Measurements from ENCODE around the gene PLEKHA1.

The PLEKHA1 gene

GRCh38 chr10:122362031-122362592 is 12.4 kb upstream of the PLEKHA1 start:
- H3K27ac ChIP-seq (ENCODE audit: low read depth, low read length): no peak overlapping the region
- no peak overlapping the region for H3K4me3 ChIP-seq (ENCODE audit: low read depth, low read length)
- H3K27me3 ChIP-seq (ENCODE audit: insufficient read depth, low read length): peaks cover 28% of the 10 kb centered on the region
- no peak overlapping the region for H2AFZ ChIP-seq (ENCODE audit: low read length, unreplicated experiment)
- H3K79me2 ChIP-seq (ENCODE audit: control insufficient read depth, insufficient read depth, low read length, unreplicated experiment): no peaks in the 10 kb centered on the region
- H3K4me1 ChIP-seq (ENCODE audit: control insufficient read depth, insufficient read depth, low read length, unreplicated experiment): no peaks in the 10 kb centered on the region
- H3K36me3 ChIP-seq (ENCODE audit: insufficient read depth, low read length): no peaks in the 10 kb centered on the region

- Histone ChIP-seq H3K27me3 (ENCODE audit: insufficient read depth, low read length) (peaks cover 33% of the 10 kb centered on the region), H3K4me3 (ENCODE audit: low read depth, low read length) (no peak overlapping the region)
Observed at GRCh38 chr10:122362621-122363020, 11.9 kb upstream of the PLEKHA1 start.

GRCh38 chr10:122363311-122363710 is 11.2 kb upstream of the PLEKHA1 start:
- Histone ChIP-seq H3K27ac (ENCODE audit: low read depth, low read length) (no peak overlapping the region), H2AFZ (ENCODE audit: low read length, unreplicated experiment) (no peak overlapping the region), H3K79me2 (ENCODE audit: control insufficient read depth, insufficient read depth, low read length, unreplicated experiment) (no peaks in the 10 kb centered on the region), H3K4me1 (ENCODE audit: control insufficient read depth, insufficient read depth, low read length, unreplicated experiment) (no peaks in the 10 kb centered on the region), H3K4me3 (ENCODE audit: low read depth, low read length) (no peak overlapping the region), H3K27me3 (ENCODE audit: insufficient read depth, low read length) (peaks cover 38% of the 10 kb centered on the region), H3K36me3 (ENCODE audit: insufficient read depth, low read length) (no peaks in the 10 kb centered on the region)

More at GRCh38 chr10:122362621-122363020, 11.9 kb upstream of the PLEKHA1 start:
- Histone ChIP-seq H3K36me3 (ENCODE audit: insufficient read depth, low read length) (no peaks in the 10 kb centered on the region), H2AFZ (ENCODE audit: low read length, unreplicated experiment) (no peak overlapping the region), H3K4me1 (ENCODE audit: control insufficient read depth, insufficient read depth, low read length, unreplicated experiment) (no peaks in the 10 kb centered on the region), H3K27ac (ENCODE audit: low read depth, low read length) (no peak overlapping the region), H3K79me2 (ENCODE audit: control insufficient read depth, insufficient read depth, low read length, unreplicated experiment) (no peaks in the 10 kb centered on the region)

- Histone ChIP-seq H3K79me2 (ENCODE audit: control insufficient read depth, insufficient read depth, low read length, unreplicated experiment) (no peaks in the 10 kb centered on the region), H3K4me3 (ENCODE audit: low read depth, low read length) (no peak overlapping the region), H3K36me3 (ENCODE audit: insufficient read depth, low read length) (no peaks in the 10 kb centered on the region), H3K27ac (ENCODE audit: low read depth, low read length) (no peak overlapping the region), H2AFZ (ENCODE audit: low read length, unreplicated experiment) (no peak overlapping the region), H3K27me3 (ENCODE audit: insufficient read depth, low read length) (peaks cover 36% of the 10 kb centered on the region), H3K4me1 (ENCODE audit: control insufficient read depth, insufficient read depth, low read length, unreplicated experiment) (no peaks in the 10 kb centered on the region)
Observed at GRCh38 chr10:122363722-122364463, 10.6 kb upstream of the PLEKHA1 start.

- H3K79me2 ChIP-seq (ENCODE audit: control insufficient read depth, insufficient read depth, low read length, unreplicated experiment): no peaks in the 10 kb centered on the region
- H3K4me1 ChIP-seq (ENCODE audit: control insufficient read depth, insufficient read depth, low read length, unreplicated experiment): peaks cover 3% of the 10 kb centered on the region
- no peaks in the 10 kb centered on the region for H3K36me3 ChIP-seq (ENCODE audit: insufficient read depth, low read length)
- H3K27ac ChIP-seq (ENCODE audit: low read depth, low read length): no peak overlapping the region
- no peak overlapping the region for H2AFZ ChIP-seq (ENCODE audit: low read length, unreplicated experiment)
- H3K27me3 ChIP-seq (ENCODE audit: insufficient read depth, low read length): peaks cover 25% of the 10 kb centered on the region
- no peak overlapping the region for H3K4me3 ChIP-seq (ENCODE audit: low read depth, low read length)
Observed at GRCh38 chr10:122368502-122369254, 5.8 kb upstream of the PLEKHA1 start.

GRCh38 chr10:122373108-122373507 is 1.4 kb upstream of the PLEKHA1 start:
- 0 out of 2 replicates have a peak, but pooled peaks cover under 1% of the 10 kb centered on the region for H3K27me3 ChIP-seq (ENCODE audit: insufficient read depth, low read length)
- no peaks in the 10 kb centered on the region for H3K36me3 ChIP-seq (ENCODE audit: insufficient read depth, low read length)
- H2AFZ ChIP-seq (ENCODE audit: low read length, unreplicated experiment): no peak overlapping the region
- H3K79me2 ChIP-seq (ENCODE audit: control insufficient read depth, insufficient read depth, low read length, unreplicated experiment): peaks cover 18% of the 10 kb centered on the region
- H3K4me3 ChIP-seq (ENCODE audit: low read depth, low read length): no peak overlapping the region
- no peak overlapping the region for H3K27ac ChIP-seq (ENCODE audit: low read depth, low read length)
- H3K4me1 ChIP-seq (ENCODE audit: control insufficient read depth, insufficient read depth, low read length, unreplicated experiment): peaks cover 3% of the 10 kb centered on the region

GRCh38 chr10:122373721-122374120 is 787 bp upstream of the PLEKHA1 start:
- no peaks in the 10 kb centered on the region for H3K36me3 ChIP-seq (ENCODE audit: insufficient read depth, low read length)
- peaks cover 21% of the 10 kb centered on the region for H3K79me2 ChIP-seq (ENCODE audit: control insufficient read depth, insufficient read depth, low read length, unreplicated experiment)
- H3K4me3 ChIP-seq (ENCODE audit: low read depth, low read length): peak overlapping the region; percentile 99
- no peak overlapping the region for H3K27ac ChIP-seq (ENCODE audit: low read depth, low read length)
- H2AFZ ChIP-seq (ENCODE audit: low read length, unreplicated experiment): peak overlapping the region; percentile 71
- H3K27me3 ChIP-seq (ENCODE audit: insufficient read depth, low read length): no peaks in the 10 kb centered on the region
- peaks cover 3% of the 10 kb centered on the region for H3K4me1 ChIP-seq (ENCODE audit: control insufficient read depth, insufficient read depth, low read length, unreplicated experiment)

- Histone ChIP-seq H3K27ac (ENCODE audit: low read depth, low read length) (peak overlapping the region; percentile 66; the same call in 1 of the 2 replicates), H3K36me3 (ENCODE audit: insufficient read depth, low read length) (0 out of 2 replicates have a peak, but pooled peaks cover 2% of the 10 kb centered on the region), H3K79me2 (ENCODE audit: control insufficient read depth, insufficient read depth, low read length, unreplicated experiment) (peaks cover 35% of the 10 kb centered on the region), H3K27me3 (ENCODE audit: insufficient read depth, low read length) (no peaks in the 10 kb centered on the region), H2AFZ (ENCODE audit: low read length, unreplicated experiment) (peak overlapping the region; percentile 94), H3K4me3 (ENCODE audit: low read depth, low read length) (peak overlapping the region; percentile 99), H3K4me1 (ENCODE audit: control insufficient read depth, insufficient read depth, low read length, unreplicated experiment) (peaks cover 3% of the 10 kb centered on the region)
Observed at GRCh38 chr10:122374859-122375678, 561 bp downstream of the PLEKHA1 start.

GRCh38 chr10:122375679-122376160 is 1.2 kb downstream of the PLEKHA1 start:
- Histone ChIP-seq H3K36me3 (ENCODE audit: insufficient read depth, low read length) (0 out of 2 replicates have a peak, but pooled peaks cover 3% of the 10 kb centered on the region), H2AFZ (ENCODE audit: low read length, unreplicated experiment) (peak overlapping the region; percentile 94), H3K27ac (ENCODE audit: low read depth, low read length) (peak overlapping the region; percentile 66; the same call in 1 of the 2 replicates), H3K4me1 (ENCODE audit: control insufficient read depth, insufficient read depth, low read length, unreplicated experiment) (peaks cover 3% of the 10 kb centered on the region), H3K27me3 (ENCODE audit: insufficient read depth, low read length) (no peaks in the 10 kb centered on the region), H3K79me2 (ENCODE audit: control insufficient read depth, insufficient read depth, low read length, unreplicated experiment) (peaks cover 38% of the 10 kb centered on the region), H3K4me3 (ENCODE audit: low read depth, low read length) (peak overlapping the region; percentile 99)
